ENCODE measurements around the gene PNMT. TPM values are rescaled to one million over a fixed set of nuclear protein-coding genes. Genes with fewer than 3 reads are reported as not detected.
A peak's percentile ranks its signal among the peaks of the same experiment; 100 is the strongest.

Gene PNMT
- total and polyA plus RNA-seq, 3 experiments from 2014 or later: 0.39 TPM; not detected in 2

DNA sequence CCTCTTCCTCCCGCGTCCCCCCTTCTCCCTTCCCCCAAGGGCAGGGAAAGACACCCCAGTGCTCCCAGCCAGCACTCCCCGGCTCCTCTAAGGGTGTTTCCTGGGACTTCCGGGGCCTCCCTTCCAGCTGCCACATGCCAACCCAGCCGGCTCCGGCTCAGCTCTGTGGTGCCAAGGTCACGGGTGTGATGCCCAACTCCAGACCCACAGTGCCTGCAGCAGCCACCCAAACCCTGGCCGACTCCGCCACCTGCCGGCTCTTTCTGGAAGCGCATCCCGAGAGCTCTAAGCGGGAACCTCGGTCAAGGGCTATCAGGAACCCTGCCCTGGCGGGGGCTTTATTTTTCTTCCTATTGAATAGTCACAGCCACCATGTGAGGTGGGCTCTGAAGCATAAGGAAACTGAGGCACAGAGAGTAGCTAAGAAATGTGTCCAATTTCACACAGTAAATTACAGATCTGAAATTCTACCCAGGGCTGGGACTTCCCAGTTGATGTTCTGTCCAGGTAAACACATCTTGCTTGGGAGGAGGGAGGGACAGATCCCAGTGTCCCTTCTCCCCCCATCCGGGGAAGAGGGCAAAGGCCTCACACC lies 44.8 kb upstream of the PNMT start:
- Mint-ChIP-seq H3K27ac (peak overlapping the region in 3 of 8 donors; percentile 50 to 87 (median 69)), H3K27me3 (peaks cover 17 to 23% of the 10 kb centered on the region in 2 donors), H3K36me3 (no peaks in the 10 kb centered on the region), H3K4me1 (peaks cover 15 to 32% (median 20%) of the 10 kb centered on the region in 3 donors), H3K4me3 (peak overlapping the region in 4 of 7 donors; percentile 54 to 78 (median 64)), H3K9me3 (no peaks in the 10 kb centered on the region)
- H3K27ac ChIP-seq (ENCODE audit: low read depth, low read length): no peak overlapping the region
- H3K36me3 ChIP-seq (ENCODE audit: insufficient read depth, low read length): no peaks in the 10 kb centered on the region
- H3K4me3 ChIP-seq (ENCODE audit: low read length): no peak overlapping the region
- peaks cover 28% of the 10 kb centered on the region for H3K4me1 ChIP-seq (ENCODE audit: insufficient read depth, low read length)
- H3K9me3 ChIP-seq (ENCODE audit: low read length): no peaks in the 10 kb centered on the region
- CTCF ChIA-PET: interaction anchor here (0.7 to 11.4 kb wide), 22 partner anchors 10 to 333 kb away, joined by 3 to 161 read pairs (median 6); partner anchors contain the start of genes MIEN1, PNMT, STARD3 and TCAP
- POLR2A ChIA-PET: interaction anchor here (1.0 to 1.1 kb wide), 2 partner anchors 76 to 129 kb away, joined by 3 to 4 read pairs; no protein-coding TSS in a partner anchor
- peaks cover 23% of the 10 kb centered on the region for H3K27me3 ChIP-seq (ENCODE audit: insufficient read depth, low read length, poor library complexity, severe bottlenecking)
- DNase-seq: peak; percentile 74 to 87 (median 79)

DNA sequence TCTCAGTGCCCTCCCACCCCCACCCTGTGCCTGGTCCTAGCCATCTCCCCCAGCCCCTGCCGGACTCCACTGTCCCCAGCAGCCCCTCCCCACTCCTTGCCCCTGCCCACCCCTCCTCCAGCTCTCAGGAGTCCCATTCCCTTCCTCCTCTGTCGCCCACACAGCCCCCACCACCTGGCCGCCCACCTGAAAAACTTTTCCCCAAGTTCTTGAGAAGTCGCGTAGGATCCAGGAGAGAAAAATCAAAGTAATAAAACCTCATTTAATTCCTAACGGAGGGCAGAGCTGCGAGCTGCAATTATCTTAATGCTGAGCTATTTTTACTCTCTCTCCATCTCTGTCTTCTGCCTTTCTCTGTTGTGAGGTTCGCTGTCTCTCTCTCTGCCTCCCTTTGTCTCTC lies 43.9 kb upstream of the PNMT start:
- H3K27me3 ChIP-seq (ENCODE audit: insufficient read depth, low read length, poor library complexity, severe bottlenecking): peaks cover 23% of the 10 kb centered on the region
- H3K4me3 Mint-ChIP-seq: peak overlapping the region in 1 of 7 donors; percentile 38
- no peak overlapping the region for H3K4me3 ChIP-seq (ENCODE audit: low read length)
- H3K36me3 ChIP-seq (ENCODE audit: insufficient read depth, low read length): no peaks in the 10 kb centered on the region
- CTCF ChIA-PET: interaction anchor here (1.1 to 11.4 kb wide), 9 partner anchors 9 to 356 kb away, joined by 3 to 161 read pairs (median 15); partner anchors contain the start of genes MIEN1, PNMT, PSMD3 and STARD3
- H3K27ac ChIP-seq (ENCODE audit: low read depth, low read length): no peak overlapping the region
- H3K27me3 Mint-ChIP-seq: peaks cover 22 to 27% of the 10 kb centered on the region in 2 donors
- H3K27ac Mint-ChIP-seq: no peak overlapping the region
- H3K9me3 ChIP-seq (ENCODE audit: low read length): no peaks in the 10 kb centered on the region
- H3K4me1 ChIP-seq (ENCODE audit: insufficient read depth, low read length): peaks cover 27% of the 10 kb centered on the region
- H3K36me3 Mint-ChIP-seq: no peaks in the 10 kb centered on the region
- POLR2A ChIA-PET: interaction anchor here (0.6 kb wide), 1 partner anchor 182 kb away, joined by 3 read pairs; no protein-coding TSS in a partner anchor
- DNase-seq: no peak
- peaks cover 13 to 30% (median 20%) of the 10 kb centered on the region in 3 donors for H3K4me1 Mint-ChIP-seq
- no peaks in the 10 kb centered on the region for H3K9me3 Mint-ChIP-seq

DNA sequence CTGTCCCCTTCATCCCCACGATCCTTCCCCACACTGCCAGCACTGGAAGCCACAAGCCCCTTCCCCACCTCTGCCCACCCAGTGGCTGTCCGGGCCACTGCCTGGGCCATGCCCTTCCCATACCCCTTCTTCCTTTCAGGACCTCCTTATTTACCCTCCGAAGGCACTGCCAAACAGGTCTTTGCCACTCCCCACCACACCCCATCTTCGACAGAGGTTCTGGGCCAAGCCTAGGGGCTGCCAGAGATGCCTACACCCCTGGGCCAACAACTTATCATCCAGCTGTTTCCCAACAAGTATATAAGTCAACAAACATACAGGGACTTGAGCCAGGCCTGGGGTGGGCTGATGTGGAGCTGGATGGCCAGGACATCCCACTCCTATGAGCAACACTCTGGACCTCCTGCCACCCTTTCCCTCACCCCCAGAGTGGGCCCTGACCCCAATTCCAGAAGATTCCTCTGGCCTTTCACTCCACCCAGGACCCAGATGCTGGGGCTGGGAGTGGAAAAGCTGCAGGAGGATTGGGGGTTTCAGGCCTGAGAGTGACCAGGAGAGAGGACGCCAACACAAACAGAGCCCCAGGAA lies 43.0 kb upstream of the PNMT start:
- no peaks in the 10 kb centered on the region for H3K36me3 ChIP-seq (ENCODE audit: insufficient read depth, low read length)
- POLR2A ChIA-PET: interaction anchor here (0.5 kb wide), 1 partner anchor 831 kb away, joined by 11 read pairs; no protein-coding TSS in a partner anchor
- Mint-ChIP-seq H3K9me3 (no peaks in the 10 kb centered on the region), H3K4me3 (peak overlapping the region in 2 of 7 donors; percentile 37 to 39), H3K27me3 (peaks cover 22 to 29% of the 10 kb centered on the region in 2 donors), H3K27ac (no peak overlapping the region), H3K36me3 (no peaks in the 10 kb centered on the region), H3K4me1 (peaks cover 13 to 30% (median 20%) of the 10 kb centered on the region in 3 donors)
- peaks cover 23% of the 10 kb centered on the region for H3K27me3 ChIP-seq (ENCODE audit: insufficient read depth, low read length, poor library complexity, severe bottlenecking)
- no peak for DNase-seq
- no peaks in the 10 kb centered on the region for H3K9me3 ChIP-seq (ENCODE audit: low read length)
- no peak overlapping the region for H3K4me3 ChIP-seq (ENCODE audit: low read length)
- CTCF ChIA-PET: interaction anchor here (0.5 to 11.4 kb wide), 9 partner anchors 8 to 355 kb away, joined by 3 to 161 read pairs (median 4); partner anchors contain the start of genes PNMT, PSMD3 and STARD3
- H3K27ac ChIP-seq (ENCODE audit: low read depth, low read length): no peak overlapping the region
- H3K4me1 ChIP-seq (ENCODE audit: insufficient read depth, low read length): peaks cover 27% of the 10 kb centered on the region

DNA sequence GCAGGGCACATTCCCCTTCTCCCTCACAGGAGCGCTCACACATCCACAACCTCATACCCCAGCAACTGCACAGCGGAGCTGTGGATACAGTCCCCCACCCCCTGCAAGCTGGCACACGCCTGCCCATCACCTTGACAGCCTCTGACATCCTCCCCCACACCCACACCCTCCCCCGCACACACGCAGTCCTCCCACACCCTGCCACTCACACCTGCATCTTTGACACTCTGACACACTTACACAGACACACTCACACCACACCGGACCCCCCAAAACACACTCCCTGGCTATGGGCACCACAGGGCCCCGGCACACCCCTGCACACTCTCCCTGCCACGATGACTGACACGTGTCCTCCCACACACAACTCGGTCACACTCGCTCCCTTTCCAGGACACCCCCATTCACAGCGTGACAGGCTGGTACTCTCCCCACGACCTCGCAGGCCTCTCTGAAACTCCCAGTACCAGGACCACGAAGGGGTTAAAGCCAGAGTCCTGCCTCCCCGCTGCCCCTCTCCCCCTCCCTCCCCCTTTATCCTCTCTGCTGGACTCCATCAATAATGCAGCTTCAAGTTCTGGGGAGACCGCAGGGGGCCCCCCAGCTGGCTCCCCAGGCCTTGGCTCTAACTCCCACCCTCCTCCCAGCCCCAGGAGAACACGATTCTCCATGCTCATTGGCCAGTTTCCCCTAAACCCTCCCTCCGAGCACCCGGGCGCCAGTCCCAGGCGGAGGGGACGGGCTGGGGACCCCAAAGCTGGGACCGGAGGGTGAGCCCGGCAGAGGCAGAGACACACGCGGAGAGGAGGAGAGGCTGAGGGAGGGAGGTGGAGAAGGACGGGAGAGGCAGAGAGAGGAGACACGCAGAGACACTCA lies 41.8 kb upstream of the PNMT start, which contains the start of gene PPP1R1B:
TSS of gene PPP1R1B (plus strand) at position 782 of the 876 bp plus-strand sequence. CDS start 441 bp downstream, outside the sequence.
- Histone ChIP-seq H3K36me3 (ENCODE audit: insufficient read depth, low read length) (no peaks in the 10 kb centered on the region), H3K27me3 (ENCODE audit: insufficient read depth, low read length, poor library complexity, severe bottlenecking) (peaks cover 23% of the 10 kb centered on the region), H3K4me3 (ENCODE audit: low read length) (no peak within 1 kb of the TSS), H3K4me1 (ENCODE audit: insufficient read depth, low read length) (peaks cover 27% of the 10 kb centered on the region), H3K9me3 (ENCODE audit: low read length) (no peaks in the 10 kb centered on the region), H3K27ac (ENCODE audit: low read depth, low read length) (no peak within 1 kb of the TSS)
- Mint-ChIP-seq H3K36me3 (no peaks in the 10 kb centered on the region), H3K27ac (peak within 1 kb of the TSS in 1 of 8 donors; percentile 86), H3K4me1 (peaks cover 13 to 34% (median 20%) of the 10 kb centered on the region in 3 donors), H3K9me3 (no peaks in the 10 kb centered on the region), H3K27me3 (peaks cover 24 to 37% of the 10 kb centered on the region in 2 donors), H3K4me3 (peak within 1 kb of the TSS in 6 of 7 donors; percentile 1 to 66 (median 42))
- DNase-seq: no peak
- ChIA-PET CTCF (interaction anchor here (1.0 to 11.4 kb wide), 3 partner anchors 7 to 27 kb away, joined by 3 to 161 read pairs (median 54); partner anchors contain the start of gene STARD3), POLR2A (interaction anchor here (0.5 kb wide), 1 partner anchor 426 kb away, joined by 3 read pairs; the partner anchor contains the start of gene RPL19)

DNA sequence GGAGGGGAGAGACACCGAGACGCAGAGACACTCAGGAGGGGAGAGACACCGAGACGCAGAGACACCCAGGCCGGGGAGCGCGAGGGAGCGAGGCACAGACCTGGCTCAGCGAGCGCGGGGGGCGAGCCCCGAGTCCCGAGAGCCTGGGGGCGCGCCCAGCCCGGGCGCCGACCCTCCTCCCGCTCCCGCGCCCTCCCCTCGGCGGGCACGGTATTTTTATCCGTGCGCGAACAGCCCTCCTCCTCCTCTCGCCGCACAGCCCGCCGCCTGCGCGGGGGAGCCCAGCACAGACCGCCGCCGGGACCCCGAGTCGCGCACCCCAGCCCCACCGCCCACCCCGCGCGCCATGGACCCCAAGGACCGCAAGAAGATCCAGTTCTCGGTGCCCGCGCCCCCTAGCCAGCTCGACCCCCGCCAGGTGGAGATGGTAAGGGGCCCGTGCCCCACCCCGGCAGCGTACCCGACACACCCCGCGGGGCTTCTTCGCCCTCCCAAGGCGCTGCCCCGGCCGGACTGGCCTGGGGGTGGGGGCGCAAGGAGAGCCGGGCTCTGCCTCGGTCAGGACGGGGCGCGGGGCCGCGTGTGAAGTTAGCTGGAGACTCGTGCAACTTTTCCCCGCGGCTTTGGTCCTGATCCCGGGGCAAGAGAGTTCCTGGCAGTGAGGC lies 41.1 kb upstream of the PNMT start:
- H3K27me3 ChIP-seq (ENCODE audit: insufficient read depth, low read length, poor library complexity, severe bottlenecking): peaks cover 23% of the 10 kb centered on the region
- no peak overlapping the region for H3K27ac ChIP-seq (ENCODE audit: low read depth, low read length)
- H3K27me3 Mint-ChIP-seq: peaks cover 24 to 44% of the 10 kb centered on the region in 2 donors
- no peak overlapping the region for H3K4me3 ChIP-seq (ENCODE audit: low read length)
- no peaks in the 10 kb centered on the region for H3K9me3 Mint-ChIP-seq
- H3K36me3 Mint-ChIP-seq: no peaks in the 10 kb centered on the region
- no peak for DNase-seq
- H3K9me3 ChIP-seq (ENCODE audit: low read length): no peaks in the 10 kb centered on the region
- no peaks in the 10 kb centered on the region for H3K36me3 ChIP-seq (ENCODE audit: insufficient read depth, low read length)
- POLR2A ChIA-PET: no interaction called here
- CTCF ChIA-PET: interaction anchor here (1.2 to 11.4 kb wide), 3 partner anchors 6 to 179 kb away, joined by 3 to 161 read pairs (median 4); partner anchors contain the start of gene STARD3
- peaks cover 9 to 29% (median 15%) of the 10 kb centered on the region in 3 donors for H3K4me1 Mint-ChIP-seq
- H3K4me1 ChIP-seq (ENCODE audit: insufficient read depth, low read length): peaks cover 23% of the 10 kb centered on the region
- H3K4me3 Mint-ChIP-seq: peak overlapping the region in 4 of 7 donors; percentile 41 to 66 (median 48)
- no peak overlapping the region for H3K27ac Mint-ChIP-seq

DNA sequence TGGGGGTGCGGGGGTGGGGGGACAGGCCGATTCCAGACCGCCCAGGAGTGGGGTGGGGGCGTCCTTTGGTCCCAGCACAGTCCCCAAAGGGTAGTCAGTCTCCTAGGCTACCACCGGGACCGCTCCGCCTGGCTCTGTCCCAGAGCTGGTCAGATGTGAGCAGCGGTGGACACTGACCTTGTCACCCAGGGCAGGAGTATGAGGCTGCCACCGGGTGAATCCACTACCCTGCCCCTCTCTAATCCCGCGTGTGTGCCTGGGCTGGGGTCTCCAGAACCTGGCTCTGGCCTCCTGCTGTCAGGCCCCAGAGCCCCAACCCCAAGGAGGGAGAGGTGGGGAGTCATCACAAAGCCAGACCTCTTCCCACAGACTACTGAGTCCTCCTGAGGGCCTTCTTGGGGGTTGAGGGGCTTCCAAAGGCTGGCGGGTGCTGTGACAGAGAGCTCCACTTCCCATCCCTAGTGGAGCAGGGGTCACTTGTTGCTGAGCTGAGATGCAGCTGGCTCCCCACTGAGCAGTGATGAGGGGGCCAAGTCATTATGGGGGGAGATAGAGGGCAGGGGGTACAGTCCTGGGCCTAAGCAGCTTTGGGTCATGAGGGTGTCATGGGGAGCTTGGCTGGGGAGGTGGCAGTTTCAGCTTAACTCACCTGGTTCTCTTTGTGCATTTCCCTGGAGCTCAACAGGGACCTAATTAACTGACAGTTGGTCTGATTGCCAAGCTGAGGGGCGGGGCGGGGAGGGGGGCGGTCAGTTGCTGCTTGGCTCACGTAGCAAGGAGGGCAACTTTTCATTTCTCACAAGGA lies 40.3 kb upstream of the PNMT start:
- Histone ChIP-seq H3K27me3 (ENCODE audit: insufficient read depth, low read length, poor library complexity, severe bottlenecking) (peaks cover 23% of the 10 kb centered on the region), H3K9me3 (ENCODE audit: low read length) (no peaks in the 10 kb centered on the region), H3K4me1 (ENCODE audit: insufficient read depth, low read length) (peaks cover 17% of the 10 kb centered on the region), H3K27ac (ENCODE audit: low read depth, low read length) (no peak overlapping the region), H3K36me3 (ENCODE audit: insufficient read depth, low read length) (no peaks in the 10 kb centered on the region), H3K4me3 (ENCODE audit: low read length) (no peak overlapping the region)
- Mint-ChIP-seq H3K9me3 (no peaks in the 10 kb centered on the region), H3K36me3 (no peaks in the 10 kb centered on the region), H3K27ac (no peak overlapping the region), H3K27me3 (peaks cover 24 to 46% of the 10 kb centered on the region in 2 donors), H3K4me1 (peaks cover 6 to 22% (median 9%) of the 10 kb centered on the region in 3 donors), H3K4me3 (peak overlapping the region in 1 of 7 donors; percentile 54)
- DNase-seq: no peak
- POLR2A ChIA-PET: no interaction called here
- CTCF ChIA-PET: interaction anchor here (1.1 to 11.4 kb wide), 4 partner anchors 6 to 178 kb away, joined by 3 to 161 read pairs (median 4); partner anchors contain the start of gene STARD3
